ENCODE data around the gene SLC35F2.

GRCh38 chr11:107783121-107783520 is 75.5 kb downstream of the SLC35F2 start:
- TF ChIP-seq, protein P1, sequence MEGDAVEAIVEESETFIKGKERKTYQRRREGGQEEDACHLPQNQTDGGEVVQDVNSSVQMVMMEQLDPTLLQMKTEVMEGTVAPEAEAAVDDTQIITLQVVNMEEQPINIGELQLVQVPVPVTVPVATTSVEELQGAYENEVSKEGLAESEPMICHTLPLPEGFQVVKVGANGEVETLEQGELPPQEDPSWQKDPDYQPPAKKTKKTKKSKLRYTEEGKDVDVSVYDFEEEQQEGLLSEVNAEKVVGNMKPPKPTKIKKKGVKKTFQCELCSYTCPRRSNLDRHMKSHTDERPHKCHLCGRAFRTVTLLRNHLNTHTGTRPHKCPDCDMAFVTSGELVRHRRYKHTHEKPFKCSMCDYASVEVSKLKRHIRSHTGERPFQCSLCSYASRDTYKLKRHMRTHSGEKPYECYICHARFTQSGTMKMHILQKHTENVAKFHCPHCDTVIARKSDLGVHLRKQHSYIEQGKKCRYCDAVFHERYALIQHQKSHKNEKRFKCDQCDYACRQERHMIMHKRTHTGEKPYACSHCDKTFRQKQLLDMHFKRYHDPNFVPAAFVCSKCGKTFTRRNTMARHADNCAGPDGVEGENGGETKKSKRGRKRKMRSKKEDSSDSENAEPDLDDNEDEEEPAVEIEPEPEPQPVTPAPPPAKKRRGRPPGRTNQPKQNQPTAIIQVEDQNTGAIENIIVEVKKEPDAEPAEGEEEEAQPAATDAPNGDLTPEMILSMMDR (conservative IDR thresholded peaks at IDR 0.05 in 1 of 2, IDR thresholded peaks at IDR 0.05 in 1 of 2; ENCODE audit: low read depth in 1 of 2, low read length in 2 of 2), result no peak
- no peak for TF ChIP-seq EZH2 (IDR thresholded peaks at IDR 0.05; ENCODE audit: low read length, missing control alignments)

Data from fibroblast of lung (primary cell).